Stomach smooth muscle (tissue), 2 donors: Measurements from ENCODE around the gene EIF3D.
A peak's percentile ranks its signal among the peaks of the same experiment; 100 is the strongest.

Experiments
- H3K27ac ChIP-seq: one replicate; pipeline ENCODE4 v1.7.0; 2013; ENCODE audit warnings: mild to moderate bottlenecking, low read length, inconsistent platforms
- H3K27me3 ChIP-seq, 2 donors: one replicate each; pipeline ENCODE4 v1.7.0; 2013; ENCODE audit warnings: low read length in 2 of 2; ENCODE audit not compliant: insufficient read depth in 2 of 2, control insufficient read depth in 1 of 2
- H3K36me3 ChIP-seq, 2 donors: one replicate each; pipeline ENCODE4 v1.7.0; 2013; ENCODE audit warnings: low read length in 2 of 2; ENCODE audit not compliant: control insufficient read depth in 2 of 2, insufficient read depth in 2 of 2
- H3K4me1 ChIP-seq: one replicate; pipeline ENCODE4 v1.7.0; 2013; ENCODE audit warnings: low read length; ENCODE audit not compliant: control insufficient read depth, insufficient read depth
- H3K4me3 ChIP-seq, 2 donors: one replicate each; pipeline ENCODE4 v1.7.0; 2013; ENCODE audit warnings: low read length in 2 of 2
- H3K9ac ChIP-seq, 2 donors: one replicate each; pipeline ENCODE4 v1.7.0; 2013; ENCODE audit warnings: low read length in 2 of 2, mild to moderate bottlenecking in 1 of 2
- H3K9me3 ChIP-seq, 2 donors: one replicate each; pipeline ENCODE4 v1.7.0; 2013; ENCODE audit warnings: low read length in 2 of 2; ENCODE audit not compliant: control insufficient read depth in 2 of 2
- donor health status: healthy.
- donor health status: Pancreatic carcinoma.

Gene EIF3D

GRCh38 chr22:36465232-36466021 lies 63.5 kb downstream of the EIF3D start:
- Histone ChIP-seq H3K4me3 (peak overlapping the region in 1 of 2 donors; percentile 35), H3K4me1 (peaks cover 72% of the 10 kb centered on the region), H3K27ac (peak overlapping the region; percentile 97), H3K36me3 (peaks cover 0 to 2% of the 10 kb centered on the region in 2 donors), H3K27me3 (no peaks in the 10 kb centered on the region), H3K9me3 (no peaks in the 10 kb centered on the region), H3K9ac (peak overlapping the region; percentile 68 to 73)

GRCh38 chr22:36464715-36465231 lies 64.2 kb downstream of the EIF3D start:
- Histone ChIP-seq H3K36me3 (peaks cover 0 to 2% of the 10 kb centered on the region in 2 donors), H3K9ac (peak overlapping the region; percentile 47 to 73), H3K27me3 (no peaks in the 10 kb centered on the region), H3K4me3 (no peak overlapping the region), H3K9me3 (no peaks in the 10 kb centered on the region), H3K27ac (peak overlapping the region; percentile 97), H3K4me1 (peaks cover 66% of the 10 kb centered on the region)

DNA sequence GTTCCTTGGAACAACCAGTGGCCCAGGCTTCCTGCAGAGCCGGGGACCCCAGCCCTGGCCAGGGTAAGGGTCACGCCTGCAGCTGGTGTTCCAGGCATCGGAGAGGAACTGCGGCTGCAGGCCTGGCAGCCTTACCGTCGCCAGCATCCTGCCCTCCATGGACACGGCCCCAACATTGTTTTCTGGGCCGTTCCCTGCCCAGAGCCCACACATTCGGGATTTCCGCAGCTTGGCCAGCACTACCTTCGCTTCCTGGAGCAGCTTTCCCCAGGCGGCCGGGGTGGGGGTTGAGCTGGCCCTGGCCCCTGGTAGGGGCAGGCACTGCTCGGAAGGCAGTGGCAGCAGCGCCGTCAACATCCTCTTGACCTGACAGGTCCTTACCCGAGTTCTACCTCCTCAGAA lies 65.2 kb downstream of the EIF3D start:
- Histone ChIP-seq H3K4me3 (no peak overlapping the region), H3K27me3 (no peaks in the 10 kb centered on the region), H3K9ac (no peak overlapping the region), H3K4me1 (peaks cover 57% of the 10 kb centered on the region), H3K27ac (peak overlapping the region; percentile 97), H3K9me3 (no peaks in the 10 kb centered on the region), H3K36me3 (peaks cover 0 to 2% of the 10 kb centered on the region in 2 donors)

DNA sequence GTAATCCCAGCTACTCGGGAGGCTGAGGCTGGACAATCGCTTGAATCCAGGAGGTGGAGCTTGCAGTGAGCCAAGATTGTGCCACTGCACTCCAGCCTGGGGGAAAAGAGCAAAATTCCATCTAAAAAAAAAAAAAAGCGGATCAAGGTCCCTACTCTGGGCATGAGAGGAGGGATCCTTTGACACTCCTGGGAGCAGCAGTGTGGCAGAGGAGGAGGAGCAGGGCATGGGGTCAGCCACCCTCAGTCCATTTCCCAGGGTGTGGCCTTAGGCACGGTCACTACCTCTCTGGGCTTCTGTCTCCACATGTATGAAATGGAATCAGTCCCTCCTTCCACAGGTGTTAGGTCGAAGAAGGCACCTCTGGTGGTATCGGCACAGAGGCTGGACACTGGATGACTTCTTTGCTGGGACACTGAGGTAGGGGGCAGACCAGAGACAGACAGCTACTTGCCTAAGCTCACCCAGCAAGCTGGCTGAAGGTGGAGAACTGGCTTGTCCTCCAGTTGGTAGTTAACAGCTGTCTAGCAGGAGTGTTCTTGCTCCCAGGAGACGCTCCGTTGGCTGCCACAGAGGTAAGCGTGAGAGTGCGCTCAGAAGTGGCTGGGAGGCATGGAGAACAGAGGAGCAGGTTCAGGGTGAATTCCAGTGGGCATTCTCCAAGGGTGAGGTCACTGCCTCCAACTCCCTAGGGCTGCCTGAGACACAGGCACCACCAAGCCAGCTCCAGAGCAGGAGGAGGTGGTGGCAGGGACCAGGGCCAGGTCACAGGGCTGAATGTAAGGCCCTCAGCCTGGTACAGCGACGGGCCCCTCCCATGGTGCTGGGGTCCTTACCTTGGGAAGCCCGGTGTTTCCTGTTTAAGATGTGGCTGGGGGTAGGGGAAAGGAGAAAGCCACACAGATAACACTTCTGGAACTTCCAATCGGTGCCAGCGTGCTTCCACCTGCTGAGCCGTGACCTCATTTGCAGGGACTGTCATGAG lies 67.0 kb downstream of the EIF3D start:
- Histone ChIP-seq H3K4me1 (peaks cover 48% of the 10 kb centered on the region), H3K27me3 (no peaks in the 10 kb centered on the region), H3K27ac (peak overlapping the region; percentile 87), H3K36me3 (peaks cover 0 to 2% of the 10 kb centered on the region in 2 donors), H3K9me3 (no peaks in the 10 kb centered on the region), H3K4me3 (peak overlapping the region in 1 of 2 donors; percentile 44), H3K9ac (peak overlapping the region; percentile 37 to 69)
